A549 (cell line): ENCODE results near the gene DPYSL3. TPM values are rescaled to one million over a fixed set of nuclear protein-coding genes. Genes with fewer than 3 reads are reported as not detected.

ENCODE experiments used
- ATAC-seq, 2 experiments: fragments of 200-7000 bp in 1 of 2; fragments of >200 bp in 1 of 2; cut with Nextera tagmentation in 1 of 2; cut with Tn5 transposase in 1 of 2; 3 replicates each; pipeline versions ENCODE4 v1.8.0 to v1.9.1; 2018 to 2020; ENCODE audit warnings: mild to moderate bottlenecking in 1 of 2, moderate library complexity in 1 of 2
- CTCF ChIA-PET: fragments of 300-600 bp; sonication (Branson Sonifier 250); formaldehyde crosslinking; extraction: SDS; loops from one replicate; lab custom pipeline; 2021; ENCODE audit warnings: antibody characterized with exemption, inconsistent platforms; lab: Yijun Ruan, JAX
- POLR2A ChIA-PET: fragments of 350-600 bp; formaldehyde crosslinking; extraction: SDS; loops from one replicate; lab custom pipeline; 2021; ENCODE audit warnings: antibody characterized with exemption, inconsistent platforms; lab: Yijun Ruan, JAX
- DNase-seq, 2 experiments: peaks; one replicate each; pipeline versions ENCODE4 v3.0.0 to v3.0.0-alpha.2; 2011 to 2016; ENCODE audit warnings: low read depth in 1 of 2, low spot score in 1 of 2
- FAIRE-seq: peaks from 2 replicates; lab custom pipeline; 2011; peaks lifted over from hg19 to GRCh38; lab: Jason Lieb, UNC
- H3K27ac ChIP-seq, 2 experiments: fragments of >200 bp; sonication (Bioruptor Twin); formaldehyde crosslinking; 3 replicates each; pipeline ENCODE4 v1.5.1; 2016 to 2017
- H3K4me1 ChIP-seq: fragments of >200 bp; sonication (Bioruptor Twin); formaldehyde crosslinking; 3 replicates; pipeline ENCODE4 v1.6.1; 2016
- H3K4me2 ChIP-seq: fragments of >200 bp; sonication (Bioruptor Twin); formaldehyde crosslinking; 3 replicates; pipeline ENCODE4 v1.6.1; 2016
- H3K4me3 ChIP-seq: fragments of >200 bp; sonication (Bioruptor Twin); formaldehyde crosslinking; 3 replicates; pipeline ENCODE4 v1.5.1; 2016
- H3K9me3 ChIP-seq: fragments of >200 bp; sonication (Bioruptor Twin); formaldehyde crosslinking; 3 replicates; pipeline ENCODE4 v1.6.1; 2016
- CBX8 ChIP-seq: fragments of 200-600 bp; sonication (generic); IDR thresholded peaks from 2 replicates; pipeline ENCODE4 v1.6.1; 2016
- CEBPB ChIP-seq, 2 experiments: fragments of >200 bp in 1 of 2; sonication (Bioruptor Twin) in 1 of 2; formaldehyde crosslinking in 1 of 2; IDR thresholded peaks; 2 replicates each; pipeline ENCODE4 v1.6.1; 2012 to 2016
- ESRRA ChIP-seq: fragments of 150-350 bp; IDR thresholded peaks from 2 replicates; pipeline ENCODE4 v1.6.1; 2014; ENCODE audit warnings: mild to moderate bottlenecking, low read length, borderline replicate concordance
- HEYL ChIP-seq: fragments of 250-450 bp; sonication (Bioruptor Pico); IDR thresholded peaks from 2 replicates; pipeline ENCODE4 v1.8.0; 2021; ENCODE audit warnings: mild to moderate bottlenecking, moderate library complexity
- HOXA7 ChIP-seq: fragments of 250-450 bp; sonication (Bioruptor Pico); IDR thresholded peaks from 2 replicates; pipeline ENCODE4 v1.5.0; 2020; ENCODE audit warnings: mild to moderate bottlenecking, moderate library complexity
- JUN ChIP-seq, 2 experiments: fragments of >200 bp; sonication (Bioruptor Twin); formaldehyde crosslinking; IDR thresholded peaks; 2 replicates in 1 of 2; 3 replicates in 1 of 2; pipeline ENCODE4 v1.6.1; 2016 to 2017
- MAZ ChIP-seq: fragments of 150-350 bp; IDR thresholded peaks from 2 replicates; pipeline ENCODE4 v1.6.1; 2014; ENCODE audit warnings: antibody characterized with exemption, low read depth, low read length, borderline replicate concordance
- MYC ChIP-seq: IDR thresholded peaks from 2 replicates; pipeline ENCODE4 v1.6.1; 2012; ENCODE audit warnings: mild to moderate bottlenecking, inconsistent platforms, low read length, improper control_type of control experiment, borderline replicate concordance
- NPAS2 ChIP-seq: fragments of 250-450 bp; sonication (Bioruptor Pico); IDR thresholded peaks from 2 replicates; pipeline ENCODE4 v1.8.0; 2022; ENCODE audit warnings: mild to moderate bottlenecking, moderate library complexity, borderline replicate concordance
- POLR2A ChIP-seq: IDR thresholded peaks from 2 replicates; pipeline ENCODE4 v1.6.1; 2012; ENCODE audit warnings: mild to moderate bottlenecking, low read length
- RAD21 ChIP-seq, 2 experiments: fragments of >200 bp in 1 of 2; sonication (Bioruptor Twin) in 1 of 2; formaldehyde crosslinking in 1 of 2; IDR thresholded peaks in 1 of 2; conservative IDR thresholded peaks in 1 of 2; 2 replicates in 1 of 2; 3 replicates in 1 of 2; pipeline ENCODE4 v1.6.1; 2012 to 2018; ENCODE audit warnings: inconsistent platforms in 1 of 2
- RARB ChIP-seq: fragments of 250-450 bp; sonication (Bioruptor Pico); IDR thresholded peaks from 2 replicates; pipeline ENCODE4 v1.8.0; 2021; ENCODE audit warnings: mild to moderate bottlenecking, moderate library complexity
- RCOR1 ChIP-seq: fragments of 150-350 bp; IDR thresholded peaks from 2 replicates; pipeline ENCODE4 v1.6.1; 2014; ENCODE audit warnings: antibody characterized with exemption, low read length, low read depth
- RFX5 ChIP-seq: fragments of 450-650 bp; IDR thresholded peaks from 2 replicates; pipeline ENCODE4 v1.7.1; 2014; ENCODE audit warnings: antibody characterized with exemption, mild to moderate bottlenecking, moderate library complexity
- SMC3 ChIP-seq: fragments of >200 bp; sonication (Bioruptor Twin); formaldehyde crosslinking; IDR thresholded peaks from 3 replicates; pipeline ENCODE4 v1.6.1; 2018; ENCODE audit warnings: inconsistent platforms
- ZNF302 ChIP-seq: fragments of 250-450 bp; sonication (Bioruptor Pico); IDR thresholded peaks from 2 replicates; pipeline ENCODE4 v1.9.0; 2021; ENCODE audit warnings: inconsistent platforms, mild to moderate bottlenecking, moderate library complexity
- WGBS: methylation state at CpG from one replicate; pipeline ENCODE4 v1.1.6; 2017; ENCODE audit errors: missing lambda C conversion rate; 5-methylcytosine and 5-hydroxymethylcytosine counted together
- polyA plus RNA-seq, 4 experiments: library from polyadenylated mRNA; depleted of rRNA in 3 of 4; stranded (reverse); fragments of >200 nt; fragmentation: RNase III in 1 of 4; extraction: RNeasy Plus Mini Kit Qiagen cat#74134 plus additional on column Dnase treatment in 1 of 4; gene quantifications; 2 replicates in 3 of 4; 3 replicates in 1 of 4; pipeline ENCODE4 v1.2.3, GENCODE V29; 2011 to 2017
- TF ChIP-seq, protein P1 (sequence below): IDR thresholded peaks from 2 replicates; pipeline ENCODE4 v1.6.1; 2012; ENCODE audit warnings: low read depth, borderline replicate concordance
- TF ChIP-seq, protein P2 (sequence below): fragments of >200 bp; sonication (Bioruptor Twin); formaldehyde crosslinking; IDR thresholded peaks from 3 replicates; pipeline ENCODE4 v1.5.1; 2016
- TF ChIP-seq, protein P3 (sequence below): fragments of 150-350 bp; IDR thresholded peaks from 2 replicates; pipeline ENCODE4 v1.6.1; 2014; ENCODE audit warnings: low read depth, mild to moderate bottlenecking, low read length

The DPYSL3 gene
- polyA plus RNA-seq, 2 of the 4 experiments (the other 2 are of a cell fraction), result 16.5 to 22.3 TPM

DNA sequence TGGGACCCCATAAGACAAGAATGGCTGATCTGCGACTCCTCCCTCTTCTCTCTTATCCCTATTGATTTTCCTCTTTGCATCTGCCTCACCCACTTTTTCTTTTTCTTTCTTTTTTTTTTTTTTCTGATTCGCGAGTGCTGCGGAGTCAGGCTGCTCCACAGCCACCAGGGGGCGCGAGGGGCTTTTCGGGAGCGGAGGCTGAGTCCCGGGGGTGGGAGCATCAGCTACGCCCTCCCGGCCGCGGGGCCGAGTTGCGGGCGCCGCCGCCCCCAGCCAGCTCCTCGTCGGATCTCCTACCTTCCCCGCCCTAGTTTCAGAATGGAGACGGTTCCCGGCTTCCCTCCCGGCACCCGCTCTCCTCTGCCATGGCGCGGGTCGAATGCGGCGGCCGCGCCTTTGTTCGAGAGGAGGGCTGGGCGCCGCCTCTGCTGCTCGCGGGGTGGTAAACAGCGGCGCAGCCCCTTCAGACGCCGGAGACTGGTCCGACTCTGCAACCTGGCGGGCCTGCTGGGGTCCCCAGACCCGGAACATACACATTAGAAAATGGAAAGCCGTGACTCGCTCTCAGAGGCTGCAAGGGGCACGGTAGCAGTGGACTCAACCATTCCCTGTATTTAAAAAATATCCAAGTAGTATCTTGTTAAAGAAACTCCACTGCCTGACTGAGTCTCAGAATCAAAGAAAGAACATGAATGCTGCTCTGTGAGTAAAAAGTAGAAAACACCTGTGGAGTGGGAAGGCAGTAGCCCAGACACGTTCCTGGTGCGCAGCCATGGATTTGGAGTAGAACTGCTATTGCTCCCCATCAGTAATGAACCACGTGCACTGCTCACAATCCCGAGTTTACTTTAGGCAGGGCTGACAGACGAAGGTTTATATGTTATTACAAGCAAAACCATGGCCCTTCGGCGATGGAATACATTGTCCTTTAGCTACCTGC lies 55.7 kb downstream of the DPYSL3 start:
- 6% methylated on average over 28 of the region's 54 CpGs for WGBS
- DNase-seq (peak; percentile 76), ATAC-seq (peak; percentile 86 to 95), FAIRE-seq (no peak)
- TF ChIP-seq, protein P1, sequence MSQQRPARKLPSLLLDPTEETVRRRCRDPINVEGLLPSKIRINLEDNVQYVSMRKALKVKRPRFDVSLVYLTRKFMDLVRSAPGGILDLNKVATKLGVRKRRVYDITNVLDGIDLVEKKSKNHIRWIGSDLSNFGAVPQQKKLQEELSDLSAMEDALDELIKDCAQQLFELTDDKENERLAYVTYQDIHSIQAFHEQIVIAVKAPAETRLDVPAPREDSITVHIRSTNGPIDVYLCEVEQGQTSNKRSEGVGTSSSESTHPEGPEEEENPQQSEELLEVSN, result peak; percentile 7; the same call in 1 of the 2 replicates
- TF ChIP-seq, protein P2, sequence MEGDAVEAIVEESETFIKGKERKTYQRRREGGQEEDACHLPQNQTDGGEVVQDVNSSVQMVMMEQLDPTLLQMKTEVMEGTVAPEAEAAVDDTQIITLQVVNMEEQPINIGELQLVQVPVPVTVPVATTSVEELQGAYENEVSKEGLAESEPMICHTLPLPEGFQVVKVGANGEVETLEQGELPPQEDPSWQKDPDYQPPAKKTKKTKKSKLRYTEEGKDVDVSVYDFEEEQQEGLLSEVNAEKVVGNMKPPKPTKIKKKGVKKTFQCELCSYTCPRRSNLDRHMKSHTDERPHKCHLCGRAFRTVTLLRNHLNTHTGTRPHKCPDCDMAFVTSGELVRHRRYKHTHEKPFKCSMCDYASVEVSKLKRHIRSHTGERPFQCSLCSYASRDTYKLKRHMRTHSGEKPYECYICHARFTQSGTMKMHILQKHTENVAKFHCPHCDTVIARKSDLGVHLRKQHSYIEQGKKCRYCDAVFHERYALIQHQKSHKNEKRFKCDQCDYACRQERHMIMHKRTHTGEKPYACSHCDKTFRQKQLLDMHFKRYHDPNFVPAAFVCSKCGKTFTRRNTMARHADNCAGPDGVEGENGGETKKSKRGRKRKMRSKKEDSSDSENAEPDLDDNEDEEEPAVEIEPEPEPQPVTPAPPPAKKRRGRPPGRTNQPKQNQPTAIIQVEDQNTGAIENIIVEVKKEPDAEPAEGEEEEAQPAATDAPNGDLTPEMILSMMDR, result peak; percentile 81
- TF ChIP-seq POLR2A (no peak), RAD21 (conservative IDR thresholded peaks at IDR 0.05 in 1 of 2, IDR thresholded peaks at IDR 0.05 in 1 of 2) (peak; percentile 68 to 76), CBX8 (no peak), SMC3 (peak; percentile 87)
- H3K4me3 ChIP-seq, result peak overlapping the region; percentile 58
- H3K4me2 ChIP-seq, result peak overlapping the region; percentile 90
- ChIA-PET POLR2A (interaction anchor here (0.7 kb wide), 1 partner anchor 112 kb away, joined by 4 read pairs; no protein-coding TSS in a partner anchor), CTCF (interaction anchor here (0.6 to 6.5 kb wide), 40 partner anchors 9 to 478 kb away, joined by 3 to 97 read pairs (median 4); partner anchors contain the start of gene DPYSL3)
- no peaks in the 10 kb centered on the region for H3K9me3 ChIP-seq
- 0 out of 3 replicates have a peak, but pooled peaks cover 2% of the 10 kb centered on the region for H3K4me1 ChIP-seq
- peak overlapping the region; percentile 62 to 89; a peak in 5 of 6 replicates for H3K27ac ChIP-seq

DNA sequence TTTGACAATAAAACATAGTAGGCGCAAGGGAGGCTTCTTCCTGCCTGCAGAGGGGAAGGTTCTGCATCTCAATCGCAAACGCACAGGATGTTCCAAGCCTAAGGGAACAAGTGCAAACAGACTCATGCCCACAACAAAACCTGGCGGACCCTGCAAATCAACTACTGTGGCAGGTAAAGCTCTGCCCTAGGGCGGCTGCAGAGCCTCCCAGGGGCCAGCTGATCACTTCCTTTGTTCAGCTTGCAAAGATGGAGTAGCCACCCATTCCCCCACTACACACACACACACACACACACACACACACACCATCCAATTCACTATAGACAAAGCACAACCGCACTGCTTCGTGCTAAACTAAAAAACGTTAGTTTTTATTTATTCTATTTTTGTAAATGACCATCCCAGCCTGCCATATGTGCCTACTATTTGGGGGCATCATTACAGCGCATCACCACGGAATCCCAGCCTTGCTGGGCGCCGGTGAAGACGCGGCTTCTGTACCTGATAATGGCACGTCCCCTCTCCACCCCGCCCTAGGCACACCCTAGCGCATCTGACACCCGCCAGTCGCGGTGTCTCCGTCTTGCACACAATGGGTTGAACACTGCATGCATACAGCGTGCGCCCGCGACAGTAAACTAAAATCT lies 57.6 kb downstream of the DPYSL3 start:
- ChIA-PET POLR2A (no interaction called here), CTCF (interaction anchor here (0.6 to 6.5 kb wide), 10 partner anchors 10 to 354 kb away, joined by 3 to 97 read pairs (median 6); no protein-coding TSS in a partner anchor)
- H3K4me1 ChIP-seq, result 0 out of 3 replicates have a peak, but pooled peaks cover 2% of the 10 kb centered on the region

More for the DNA sequence above, 57.6 kb downstream of the DPYSL3 start:
- 86% methylated on average over 25 of the region's 25 CpGs for WGBS
- Histone ChIP-seq H3K27ac (no peak overlapping the region), H3K9me3 (no peaks in the 10 kb centered on the region), H3K4me3 (no peak overlapping the region), H3K4me2 (no peak overlapping the region; the same call in 2 of the 3 replicates)
- DNase-seq (no peak), FAIRE-seq (no peak), ATAC-seq (no peak)
- TF ChIP-seq JUN (IDR thresholded peaks at IDR 0.05), result no peak
- TF ChIP-seq RFX5, result no peak
- no peak for TF ChIP-seq RARB
- TF ChIP-seq MAZ, result no peak
- no peak for TF ChIP-seq HOXA7 (CRISPR knock-in tag)
- TF ChIP-seq, protein P2, result no peak
- TF ChIP-seq RCOR1, result no peak
- no peak for TF ChIP-seq ZNF302 (CRISPR knock-in tag)
- TF ChIP-seq CEBPB (IDR thresholded peaks at IDR 0.05), result no peak
- TF ChIP-seq ESRRA, result no peak
- no peak for TF ChIP-seq HEYL (CRISPR knock-in tag)
- TF ChIP-seq NPAS2 (CRISPR knock-in tag), result no peak
- no peak for TF ChIP-seq MYC
- TF ChIP-seq, protein P1, result no peak
- TF ChIP-seq, protein P3, sequence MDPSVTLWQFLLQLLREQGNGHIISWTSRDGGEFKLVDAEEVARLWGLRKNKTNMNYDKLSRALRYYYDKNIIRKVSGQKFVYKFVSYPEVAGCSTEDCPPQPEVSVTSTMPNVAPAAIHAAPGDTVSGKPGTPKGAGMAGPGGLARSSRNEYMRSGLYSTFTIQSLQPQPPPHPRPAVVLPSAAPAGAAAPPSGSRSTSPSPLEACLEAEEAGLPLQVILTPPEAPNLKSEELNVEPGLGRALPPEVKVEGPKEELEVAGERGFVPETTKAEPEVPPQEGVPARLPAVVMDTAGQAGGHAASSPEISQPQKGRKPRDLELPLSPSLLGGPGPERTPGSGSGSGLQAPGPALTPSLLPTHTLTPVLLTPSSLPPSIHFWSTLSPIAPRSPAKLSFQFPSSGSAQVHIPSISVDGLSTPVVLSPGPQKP, result no peak
- TF ChIP-seq SMC3, result no peak
